H9 (cell line): ENCODE results near the gene SEMA3F. TPM values are rescaled to one million over a fixed set of nuclear protein-coding genes. Genes with fewer than 3 reads are reported as not detected.

Experiments
- DNase-seq: peaks from one replicate; pipeline ENCODE4 v3.0.0-alpha.2; 2017
- H2AFZ ChIP-seq: one replicate; pipeline ENCODE4 v1.6.1; 2013; ENCODE audit warnings: mild to moderate bottlenecking, low read length, control low read depth, moderate library complexity
- H2AK5ac ChIP-seq: 2 replicates; pipeline ENCODE4 v1.6.1; 2013; ENCODE audit warnings: low read length, control low read depth, mixed read lengths; ENCODE audit not compliant: insufficient read length
- H2BK120ac ChIP-seq: one replicate; pipeline ENCODE4 v1.6.1; 2013; ENCODE audit warnings: low read depth, mild to moderate bottlenecking, low read length, control low read depth, inconsistent platforms; ENCODE audit not compliant: poor library complexity, severe bottlenecking
- H2BK12ac ChIP-seq: 2 replicates; pipeline ENCODE4 v1.6.1; 2013; ENCODE audit warnings: low read length, control low read depth, mixed read lengths, low read depth; ENCODE audit not compliant: insufficient read length
- H2BK15ac ChIP-seq: 2 replicates; pipeline ENCODE4 v1.6.1; 2013; ENCODE audit warnings: low read depth, low read length, control low read depth
- H2BK20ac ChIP-seq: one replicate; pipeline ENCODE4 v1.6.1; 2013; ENCODE audit warnings: low read depth, mild to moderate bottlenecking, low read length, control low read depth, inconsistent platforms; ENCODE audit not compliant: poor library complexity, severe bottlenecking
- H2BK5ac ChIP-seq: 2 replicates; pipeline ENCODE4 v1.6.1; 2013; ENCODE audit warnings: low read length, control low read depth, mixed read lengths; ENCODE audit not compliant: insufficient read length
- H3K14ac ChIP-seq: 2 replicates; pipeline ENCODE4 v1.6.1; 2013; ENCODE audit warnings: low read length, control low read depth; ENCODE audit not compliant: insufficient read depth
- H3K18ac ChIP-seq: 2 replicates; pipeline ENCODE4 v1.6.1; 2013; ENCODE audit warnings: low read depth, mild to moderate bottlenecking, mixed read lengths, low read length, control low read depth; ENCODE audit not compliant: insufficient read length
- H3K23ac ChIP-seq: 2 replicates; pipeline ENCODE4 v1.6.1; 2013; ENCODE audit warnings: low read length, control low read depth, mixed read lengths, low read depth; ENCODE audit not compliant: insufficient read length
- H3K23me2 ChIP-seq: 2 replicates; pipeline ENCODE4 v1.6.1; 2013; ENCODE audit warnings: low read depth, mild to moderate bottlenecking, mixed read lengths, low read length, control low read depth; ENCODE audit not compliant: insufficient read length, poor library complexity, severe bottlenecking
- H3K27ac ChIP-seq: 2 replicates; pipeline ENCODE4 v1.5.1; 2013; ENCODE audit warnings: low read length, control low read depth, mixed read lengths, low read depth; ENCODE audit not compliant: insufficient read length
- H3K27me3 ChIP-seq: 2 replicates; pipeline ENCODE4 v1.6.1; 2013; ENCODE audit warnings: low read length, control low read depth, inconsistent platforms; ENCODE audit not compliant: insufficient read depth
- H3K4ac ChIP-seq: 2 replicates; pipeline ENCODE4 v1.6.1; 2013; ENCODE audit warnings: low read depth, mild to moderate bottlenecking, control low read depth, inconsistent platforms, low read length, moderate library complexity
- H3K4me1 ChIP-seq: 2 replicates; pipeline ENCODE4 v1.6.1; 2013; ENCODE audit warnings: low read length, control low read depth, inconsistent platforms; ENCODE audit not compliant: insufficient read depth
- H3K4me2 ChIP-seq: 2 replicates; pipeline ENCODE4 v1.6.1; 2013; ENCODE audit warnings: low read length, control low read depth, mixed read lengths; ENCODE audit not compliant: insufficient read length, insufficient read depth
- H3K56ac ChIP-seq: 2 replicates; pipeline ENCODE4 v1.6.1; 2013; ENCODE audit warnings: low read depth, mild to moderate bottlenecking, mixed read lengths, low read length, control low read depth; ENCODE audit not compliant: insufficient read length
- H3K79me1 ChIP-seq: 2 replicates; pipeline ENCODE4 v1.6.1; 2013; ENCODE audit warnings: low read depth, mild to moderate bottlenecking, moderate library complexity, low read length, control low read depth, inconsistent platforms; ENCODE audit not compliant: insufficient read depth, poor library complexity, severe bottlenecking
- H3K79me2 ChIP-seq: 2 replicates; pipeline ENCODE4 v1.6.1; 2013; ENCODE audit warnings: low read length, control low read depth, inconsistent platforms; ENCODE audit not compliant: insufficient read depth
- H3K9ac ChIP-seq: 2 replicates; pipeline ENCODE4 v1.6.1; 2013; ENCODE audit warnings: low read length, control low read depth, mixed read lengths; ENCODE audit not compliant: insufficient read length; ENCODE audit errors: extremely low read depth
- H3K9me3 ChIP-seq: one replicate; pipeline ENCODE4 v1.6.1; 2013; ENCODE audit warnings: low read depth, low read length, inconsistent platforms; ENCODE audit not compliant: control insufficient read depth
- H3T11ph ChIP-seq: one replicate; pipeline ENCODE4 v1.6.1; 2013; ENCODE audit warnings: mild to moderate bottlenecking, low read length, control low read depth, inconsistent platforms
- H4K20me1 ChIP-seq: one replicate; pipeline ENCODE4 v1.6.1; 2013; ENCODE audit not compliant: control insufficient read depth, insufficient read length, insufficient read depth
- H4K5ac ChIP-seq: 2 replicates; pipeline ENCODE4 v1.6.1; 2013; ENCODE audit warnings: low read depth, mild to moderate bottlenecking, mixed read lengths, low read length, control low read depth; ENCODE audit not compliant: insufficient read length
- H4K8ac ChIP-seq: replicated peaks from 2 replicates; pipeline ENCODE4 v1.6.1; 2013; ENCODE audit warnings: low read length, control low read depth, mixed read lengths, low read depth; ENCODE audit not compliant: insufficient read length
- H4K91ac ChIP-seq: 2 replicates; pipeline ENCODE4 v1.6.1; 2013; ENCODE audit warnings: low read depth, mild to moderate bottlenecking, moderate library complexity, mixed read lengths, low read length, control low read depth; ENCODE audit not compliant: insufficient read length
- H3K27ac Mint-ChIP-seq, 3 experiments: 2 replicates in 2 of 3; 3 replicates in 1 of 3; pipeline ENCODE4 v1.8.0; 2020 to 2021; ENCODE audit warnings: mixed read lengths in 3 of 3, mild to moderate bottlenecking in 1 of 3, moderate library complexity in 1 of 3
- H3K27me3 Mint-ChIP-seq: 2 replicates; pipeline ENCODE4 v1.8.0; 2021; ENCODE audit warnings: low read depth, mild to moderate bottlenecking, moderate library complexity, mixed read lengths
- H3K36me3 Mint-ChIP-seq, 3 experiments: 2 replicates in 2 of 3; 3 replicates in 1 of 3; pipeline ENCODE4 v1.8.0; 2020 to 2021; ENCODE audit warnings: low read depth in 3 of 3, mixed read lengths in 3 of 3; ENCODE audit not compliant: insufficient read depth in 1 of 3
- H3K4me1 Mint-ChIP-seq, 2 experiments: 2 replicates each; pipeline ENCODE4 v1.8.0; 2020; ENCODE audit warnings: mixed read lengths in 2 of 2
- H3K4me3 Mint-ChIP-seq, 2 experiments: 2 replicates in 1 of 2; 3 replicates in 1 of 2; pipeline ENCODE4 v1.8.0; 2020 to 2021; ENCODE audit warnings: mild to moderate bottlenecking in 2 of 2, mixed read lengths in 2 of 2, moderate library complexity in 1 of 2
- H3K9me3 Mint-ChIP-seq, 2 experiments: 2 replicates in 1 of 2; 3 replicates in 1 of 2; pipeline ENCODE4 v1.8.0; 2020; ENCODE audit warnings: mild to moderate bottlenecking in 2 of 2, mixed read lengths in 2 of 2, moderate library complexity in 1 of 2
- WGBS: extraction: QIAGEN DNeasy Blood & Tissue Kit; methylation state at CpG from one replicate; pipeline ENCODE4 v1.1.7; 2013; ENCODE audit warnings: missing lambda C conversion rate, low lambda C conversion rate, mixed read lengths; ENCODE audit not compliant: insufficient read length; ENCODE audit errors: extremely low coverage; 5-methylcytosine and 5-hydroxymethylcytosine counted together
- total RNA-seq: library from RNA; stranded (reverse); gene quantifications from 2 replicates; pipeline ENCODE4 v1.2.1, GENCODE V29; 2021
- TF ChIP-seq, protein P1 (sequence below): fragments of 200-600 bp; sonication (generic); conservative IDR thresholded peaks from 3 replicates; pipeline ENCODE4 v1.8.0; 2021; ENCODE audit warnings: antibody characterized with exemption, mild to moderate bottlenecking

SEMA3F gene
- total RNA-seq, 1 experiment from 2014 or later: 14.3 TPM

DNA sequence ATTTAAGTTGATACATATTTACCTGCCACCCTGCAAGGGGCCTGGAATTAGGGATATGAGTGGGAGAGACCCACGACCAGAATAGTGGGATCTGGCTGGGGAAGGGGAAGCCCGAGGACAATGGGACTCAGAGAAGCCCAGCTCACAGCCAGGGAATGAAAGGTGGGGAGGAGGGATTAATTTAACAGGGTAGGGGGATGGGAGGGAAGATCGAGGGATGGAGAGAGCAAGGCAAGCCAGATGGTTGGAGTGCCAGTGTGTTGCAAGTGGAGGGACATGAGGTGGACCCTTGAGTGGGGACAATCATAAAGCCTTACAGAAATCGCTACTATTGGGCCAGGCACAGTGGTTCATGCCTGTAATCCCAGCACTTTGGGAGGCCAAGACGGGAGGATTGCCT is 76.5 kb downstream of the SEMA3F start:
- TF ChIP-seq, protein P1, sequence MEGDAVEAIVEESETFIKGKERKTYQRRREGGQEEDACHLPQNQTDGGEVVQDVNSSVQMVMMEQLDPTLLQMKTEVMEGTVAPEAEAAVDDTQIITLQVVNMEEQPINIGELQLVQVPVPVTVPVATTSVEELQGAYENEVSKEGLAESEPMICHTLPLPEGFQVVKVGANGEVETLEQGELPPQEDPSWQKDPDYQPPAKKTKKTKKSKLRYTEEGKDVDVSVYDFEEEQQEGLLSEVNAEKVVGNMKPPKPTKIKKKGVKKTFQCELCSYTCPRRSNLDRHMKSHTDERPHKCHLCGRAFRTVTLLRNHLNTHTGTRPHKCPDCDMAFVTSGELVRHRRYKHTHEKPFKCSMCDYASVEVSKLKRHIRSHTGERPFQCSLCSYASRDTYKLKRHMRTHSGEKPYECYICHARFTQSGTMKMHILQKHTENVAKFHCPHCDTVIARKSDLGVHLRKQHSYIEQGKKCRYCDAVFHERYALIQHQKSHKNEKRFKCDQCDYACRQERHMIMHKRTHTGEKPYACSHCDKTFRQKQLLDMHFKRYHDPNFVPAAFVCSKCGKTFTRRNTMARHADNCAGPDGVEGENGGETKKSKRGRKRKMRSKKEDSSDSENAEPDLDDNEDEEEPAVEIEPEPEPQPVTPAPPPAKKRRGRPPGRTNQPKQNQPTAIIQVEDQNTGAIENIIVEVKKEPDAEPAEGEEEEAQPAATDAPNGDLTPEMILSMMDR: no peak
- H2AK5ac ChIP-seq: no peak overlapping the region
- no peaks in the 10 kb centered on the region for H3K27me3 ChIP-seq
- no peak overlapping the region for H3K27ac ChIP-seq
- no CpG with 5 or more reads among the region's 5 CpGs for WGBS
- H3K36me3 Mint-ChIP-seq: peaks cover 0 to 2% (median 0%) of the 10 kb centered on the region in 3 experiments; a peak in 1 of 7 replicates
- H3K23me2 ChIP-seq: peaks cover 13% of the 10 kb centered on the region
- H3K79me2 ChIP-seq: peaks cover 3% of the 10 kb centered on the region; the same call in 1 of the 2 replicates
- peaks cover 14% of the 10 kb centered on the region for H3K27me3 Mint-ChIP-seq
- no peak overlapping the region for H3K56ac ChIP-seq
- no peak overlapping the region for H3K4me3 Mint-ChIP-seq
- H4K5ac ChIP-seq: no peak overlapping the region
- H4K8ac ChIP-seq: no peak overlapping the region
- H2BK12ac ChIP-seq: no peak overlapping the region
- no peak overlapping the region for H2BK15ac ChIP-seq
- no peak overlapping the region for H2BK120ac ChIP-seq
- DNase-seq: no peak
- H3K4ac ChIP-seq: no peak overlapping the region
- no peaks in the 10 kb centered on the region for H3K79me1 ChIP-seq
- no peak overlapping the region for H2AFZ ChIP-seq
- H3K9me3 Mint-ChIP-seq: peaks cover 0 to 2% of the 10 kb centered on the region in 2 experiments; a peak in 3 of 5 replicates
- no peak overlapping the region for H3T11ph ChIP-seq
- H4K91ac ChIP-seq: no peak overlapping the region
- H3K4me2 ChIP-seq: no peak overlapping the region
- no peak overlapping the region for H3K18ac ChIP-seq
- H3K23ac ChIP-seq: no peak overlapping the region
- H4K20me1 ChIP-seq: no peaks in the 10 kb centered on the region
- H2BK20ac ChIP-seq: no peak overlapping the region
- no peak overlapping the region for H3K9ac ChIP-seq
- H2BK5ac ChIP-seq: no peak overlapping the region
- H3K27ac Mint-ChIP-seq: no peak overlapping the region
- H3K4me1 ChIP-seq: no peaks in the 10 kb centered on the region
- H3K4me1 Mint-ChIP-seq: peaks cover 34 to 43% of the 10 kb centered on the region in 2 experiments
- no peak overlapping the region for H3K14ac ChIP-seq
- H3K9me3 ChIP-seq: no peaks in the 10 kb centered on the region
